ENCODE results near the gene DCD.

Gene DCD

DNA sequence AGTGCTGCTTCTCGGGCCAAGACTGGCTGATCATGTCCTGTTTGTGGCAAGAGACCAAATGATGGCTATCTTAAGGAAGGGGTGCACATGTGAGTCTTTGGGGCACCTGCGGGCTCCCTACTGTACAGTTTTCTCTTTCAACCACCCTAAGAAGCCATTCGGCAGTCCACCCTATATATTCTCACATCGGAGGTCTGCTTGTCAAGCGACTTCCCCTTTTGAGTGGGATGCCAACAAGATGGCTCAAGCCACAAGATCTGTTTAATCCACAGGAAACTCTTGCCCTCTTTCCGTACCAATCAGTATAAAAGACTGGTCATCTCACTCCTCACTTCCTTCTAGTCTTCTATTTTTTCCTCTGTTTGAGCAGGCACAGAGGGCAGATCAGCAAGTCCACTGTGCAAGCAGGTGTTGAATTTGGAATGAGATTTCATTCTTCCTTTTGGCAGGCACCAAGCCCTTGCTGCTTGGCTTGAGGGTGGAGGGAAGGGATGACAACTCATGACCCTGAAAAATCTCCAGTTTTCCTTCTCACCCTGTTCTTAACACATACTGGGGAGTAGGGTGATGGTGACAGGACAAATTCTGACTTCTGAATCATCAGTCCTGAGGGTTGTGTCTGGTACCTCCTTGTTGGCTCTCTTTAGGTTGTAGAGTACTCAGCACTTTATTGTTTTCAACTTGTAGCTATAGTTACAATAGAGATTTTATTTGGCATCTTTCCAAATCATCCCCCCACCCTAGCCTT lies 31.1 kb downstream of the DCD start:
- ChIA-PET CTCF (no interaction called here), POLR2A (no interaction called here)
- TF ChIP-seq, protein P1, sequence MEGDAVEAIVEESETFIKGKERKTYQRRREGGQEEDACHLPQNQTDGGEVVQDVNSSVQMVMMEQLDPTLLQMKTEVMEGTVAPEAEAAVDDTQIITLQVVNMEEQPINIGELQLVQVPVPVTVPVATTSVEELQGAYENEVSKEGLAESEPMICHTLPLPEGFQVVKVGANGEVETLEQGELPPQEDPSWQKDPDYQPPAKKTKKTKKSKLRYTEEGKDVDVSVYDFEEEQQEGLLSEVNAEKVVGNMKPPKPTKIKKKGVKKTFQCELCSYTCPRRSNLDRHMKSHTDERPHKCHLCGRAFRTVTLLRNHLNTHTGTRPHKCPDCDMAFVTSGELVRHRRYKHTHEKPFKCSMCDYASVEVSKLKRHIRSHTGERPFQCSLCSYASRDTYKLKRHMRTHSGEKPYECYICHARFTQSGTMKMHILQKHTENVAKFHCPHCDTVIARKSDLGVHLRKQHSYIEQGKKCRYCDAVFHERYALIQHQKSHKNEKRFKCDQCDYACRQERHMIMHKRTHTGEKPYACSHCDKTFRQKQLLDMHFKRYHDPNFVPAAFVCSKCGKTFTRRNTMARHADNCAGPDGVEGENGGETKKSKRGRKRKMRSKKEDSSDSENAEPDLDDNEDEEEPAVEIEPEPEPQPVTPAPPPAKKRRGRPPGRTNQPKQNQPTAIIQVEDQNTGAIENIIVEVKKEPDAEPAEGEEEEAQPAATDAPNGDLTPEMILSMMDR (IDR thresholded peaks at IDR 0.05; ENCODE audit: control extremely low read depth, extremely low read depth, low read depth, missing control alignments) = no peak
- no peak for DNase-seq (ENCODE audit: extremely low spot score)

GRCh38 chr12:54612225-54612750 lies 35.9 kb downstream of the DCD start:
- ChIA-PET CTCF (interaction anchor here (1.5 kb wide), 1 partner anchor 17 kb away, joined by 3 read pairs; no protein-coding TSS in a partner anchor), POLR2A (no interaction called here)
- no peak for DNase-seq (ENCODE audit: extremely low spot score)
- TF ChIP-seq, protein P1 (IDR thresholded peaks at IDR 0.05; ENCODE audit: control extremely low read depth, extremely low read depth, low read depth, missing control alignments) = no peak

GRCh38 chr12:54611715-54612149 lies 36.4 kb downstream of the DCD start:
- CTCF ChIA-PET = interaction anchor here (1.5 kb wide), 1 partner anchor 17 kb away, joined by 3 read pairs; no protein-coding TSS in a partner anchor
- POLR2A ChIA-PET = no interaction called here

GRCh38 chr12:54608769-54609168 lies 39.4 kb downstream of the DCD start:
- CTCF ChIA-PET = interaction anchor here (1.2 to 1.8 kb wide), 2 partner anchors 10 to 12 kb away, joined by 6 to 7 read pairs; no protein-coding TSS in a partner anchor
- POLR2A ChIA-PET = no interaction called here
- TF ChIP-seq, protein P1 (IDR thresholded peaks at IDR 0.05; ENCODE audit: control extremely low read depth, extremely low read depth, low read depth, missing control alignments) = no peak
- DNase-seq (ENCODE audit: extremely low spot score) = no peak

More at GRCh38 chr12:54611715-54612149, 36.4 kb downstream of the DCD start:
- TF ChIP-seq, protein P1 (IDR thresholded peaks at IDR 0.05; ENCODE audit: control extremely low read depth, extremely low read depth, low read depth, missing control alignments) = no peak
- no peak for DNase-seq (ENCODE audit: extremely low spot score)

DNA sequence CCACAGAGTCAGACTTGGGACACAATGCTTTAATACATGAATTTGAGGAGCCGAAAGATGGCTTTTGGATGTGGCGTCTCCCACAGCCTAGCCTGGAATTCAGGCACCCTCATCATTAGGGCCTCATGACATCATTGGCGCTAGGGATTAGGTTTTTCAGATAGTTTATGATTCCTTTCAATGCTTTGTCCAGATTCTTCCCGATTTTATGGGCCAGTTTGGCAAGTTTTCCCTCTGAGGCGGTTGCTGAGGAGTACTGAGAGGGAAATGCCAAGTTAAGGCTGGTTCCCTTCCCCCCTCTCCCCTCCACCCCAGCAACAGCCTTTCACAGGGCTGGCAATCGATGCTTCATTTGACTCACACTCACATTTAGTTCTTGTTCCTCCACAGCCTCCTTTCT lies 40.0 kb downstream of the DCD start:
- TF ChIP-seq, protein P1 (IDR thresholded peaks at IDR 0.05; ENCODE audit: control extremely low read depth, extremely low read depth, low read depth, missing control alignments) = no peak
- no peak for DNase-seq (ENCODE audit: extremely low spot score)
- ChIA-PET POLR2A (no interaction called here), CTCF (interaction anchor here (1.2 to 1.8 kb wide), 2 partner anchors 10 to 11 kb away, joined by 6 to 7 read pairs; no protein-coding TSS in a partner anchor)

GRCh38 chr12:54606556-54606955 lies 41.6 kb downstream of the DCD start:
- TF ChIP-seq, protein P1 (IDR thresholded peaks at IDR 0.05; ENCODE audit: control extremely low read depth, extremely low read depth, low read depth, missing control alignments) = no peak
- DNase-seq (ENCODE audit: extremely low spot score) = no peak
- ChIA-PET POLR2A (no interaction called here), CTCF (interaction anchor here (1.0 to 1.6 kb wide), 2 partner anchors 34 to 466 kb away, joined by 3 to 5 read pairs; no protein-coding TSS in a partner anchor)
